GM19455 (cell line): ENCODE measurements around the gene TPRA1.
"Not testable (repeated sequence)": the region's sequence is repeated elsewhere in the genome, so short reads cannot be mapped to it uniquely, and the experiment has no call there.

Experiments
- ATAC-seq: cut with Tn5 transposase; IDR thresholded peaks from one replicate; pipeline ENCODE4 v1.9.1; 2021; ENCODE audit not compliant: unreplicated experiment

Gene TPRA1

DNA sequence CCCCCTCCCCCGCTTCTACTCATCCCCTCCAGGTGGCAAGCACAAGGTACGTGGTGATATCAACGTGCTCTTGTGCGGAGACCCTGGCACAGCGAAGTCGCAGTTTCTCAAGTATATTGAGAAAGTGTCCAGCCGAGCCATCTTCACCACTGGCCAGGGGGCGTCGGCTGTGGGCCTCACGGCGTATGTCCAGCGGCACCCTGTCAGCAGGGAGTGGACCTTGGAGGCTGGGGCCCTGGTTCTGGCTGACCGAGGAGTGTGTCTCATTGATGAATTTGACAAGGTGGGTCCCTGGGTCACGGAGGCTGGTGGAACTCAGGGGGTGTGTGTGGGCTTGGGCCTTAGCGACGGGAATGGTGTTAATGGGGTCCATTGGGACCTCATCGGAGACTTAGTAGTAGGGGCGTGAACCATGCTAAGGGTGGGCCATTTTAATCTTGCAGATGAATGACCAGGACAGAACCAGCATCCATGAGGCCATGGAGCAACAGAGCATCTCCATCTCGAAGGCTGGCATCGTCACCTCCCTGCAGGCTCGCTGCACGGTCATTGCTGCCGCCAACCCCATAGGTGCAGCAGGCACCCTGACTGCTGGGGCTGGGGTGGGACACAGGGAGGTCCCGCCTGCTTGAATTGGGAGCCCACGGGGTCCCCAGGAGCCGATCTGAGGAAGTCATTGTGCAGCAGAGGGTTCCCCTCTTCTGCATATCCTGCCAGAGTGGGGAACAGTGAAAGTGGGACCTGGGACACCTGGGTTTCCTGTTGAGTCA, 26.5 kb upstream of the TPRA1 start:
- no peak for ATAC-seq

DNA sequence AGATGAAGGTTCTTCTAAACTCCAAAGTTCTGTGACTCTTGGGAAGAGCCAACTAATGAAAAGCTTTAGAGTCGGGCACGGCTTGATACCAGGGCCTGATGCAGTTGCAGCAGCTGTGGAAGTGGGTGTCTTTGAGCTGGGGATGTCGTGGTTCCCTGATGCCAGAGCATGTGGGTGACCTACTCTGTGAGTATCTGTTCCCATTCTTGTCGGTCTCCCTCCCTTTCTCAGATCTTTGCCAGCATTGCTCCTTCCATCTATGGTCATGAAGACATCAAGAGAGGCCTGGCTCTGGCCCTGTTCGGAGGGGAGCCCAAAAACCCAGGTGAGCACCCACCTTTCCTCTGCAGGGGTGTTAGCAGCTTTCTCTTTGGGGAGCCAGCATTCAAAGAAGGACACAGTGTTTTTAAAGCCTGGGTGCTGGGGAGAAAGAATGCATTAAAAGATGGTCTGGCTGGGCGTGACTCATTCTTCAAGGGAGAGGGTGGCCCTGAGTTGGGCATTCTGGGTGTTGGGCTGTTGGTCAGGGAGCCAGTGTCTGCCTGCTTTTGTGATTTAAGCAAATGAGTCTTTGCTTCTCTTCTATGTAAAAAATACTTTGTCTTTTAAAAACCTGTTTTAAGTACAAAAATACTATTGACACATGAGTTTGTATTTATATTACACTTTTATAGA, 25.2 kb upstream of the TPRA1 start:
- no peak for ATAC-seq

DNA sequence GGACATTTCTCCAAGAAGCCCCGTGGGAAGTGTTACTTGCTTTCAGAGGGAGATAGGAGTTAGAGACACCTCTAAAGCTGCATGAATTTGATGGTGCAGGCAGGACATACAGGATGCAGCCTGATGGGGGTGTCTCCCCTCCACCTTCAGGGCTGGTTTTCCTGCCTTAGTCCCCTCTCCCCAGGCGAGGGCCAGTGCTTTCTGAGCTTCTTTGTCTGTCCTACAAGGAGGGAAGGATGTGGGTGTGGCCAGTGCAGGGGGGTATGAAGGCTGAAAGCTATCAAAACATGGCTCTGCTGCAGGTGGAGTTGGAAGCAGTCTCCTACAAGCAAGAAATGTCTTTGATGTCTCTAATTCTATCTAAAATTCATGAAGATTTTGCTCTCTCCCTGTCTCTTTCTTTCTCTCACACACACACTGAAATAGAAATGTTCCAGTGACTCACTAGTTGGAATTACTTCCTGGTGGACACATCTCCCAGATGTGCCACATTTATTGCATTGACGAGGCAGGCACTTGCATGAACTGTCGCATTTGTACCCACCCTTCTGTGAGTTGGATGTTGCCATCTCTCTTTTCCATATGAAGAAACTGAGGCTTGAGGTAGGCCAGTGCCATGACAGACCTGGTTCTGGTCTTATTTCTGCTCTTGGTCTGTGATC, 24.5 kb upstream of the TPRA1 start:
- no peak for ATAC-seq

DNA sequence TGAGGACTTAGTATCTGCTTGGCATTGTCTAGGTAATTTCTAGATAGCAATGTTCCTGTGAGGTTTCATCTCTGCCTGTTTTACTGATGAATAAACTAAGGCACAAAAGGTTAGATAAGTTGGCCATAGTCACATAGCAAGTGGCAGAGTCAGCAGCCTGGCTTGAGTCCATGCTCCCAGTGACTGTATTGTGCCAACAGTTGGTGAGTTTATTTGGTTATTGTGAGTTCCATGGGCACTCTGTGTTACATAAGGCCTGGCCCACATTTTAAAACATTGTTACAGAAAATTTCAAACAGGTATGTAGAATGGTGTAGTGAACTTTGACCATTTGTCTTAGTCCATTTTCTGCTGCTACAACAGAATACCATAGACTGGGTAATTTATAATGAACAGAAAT, 22.9 kb upstream of the TPRA1 start:
- ATAC-seq: no peak

DNA sequence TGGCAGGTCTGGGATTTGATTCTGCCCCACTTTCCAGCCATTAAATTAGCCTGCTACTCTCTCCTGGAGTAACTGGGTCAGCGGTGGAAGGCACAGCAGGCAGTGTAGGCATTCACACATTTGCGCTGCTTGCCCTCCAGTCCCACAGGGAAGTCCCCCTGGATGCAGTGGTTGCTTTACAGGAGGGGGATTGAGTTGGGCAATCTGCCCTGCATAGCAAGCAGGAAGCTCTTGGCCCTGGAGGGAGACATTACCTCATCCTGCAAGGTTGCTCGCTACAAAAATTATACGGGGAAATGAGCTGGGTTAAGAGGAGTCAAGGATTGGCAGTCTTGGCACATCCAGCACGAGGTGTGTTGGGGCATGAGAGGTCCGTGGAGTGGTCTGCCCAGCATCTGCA, 22.4 kb upstream of the TPRA1 start:
- ATAC-seq: no peak

DNA sequence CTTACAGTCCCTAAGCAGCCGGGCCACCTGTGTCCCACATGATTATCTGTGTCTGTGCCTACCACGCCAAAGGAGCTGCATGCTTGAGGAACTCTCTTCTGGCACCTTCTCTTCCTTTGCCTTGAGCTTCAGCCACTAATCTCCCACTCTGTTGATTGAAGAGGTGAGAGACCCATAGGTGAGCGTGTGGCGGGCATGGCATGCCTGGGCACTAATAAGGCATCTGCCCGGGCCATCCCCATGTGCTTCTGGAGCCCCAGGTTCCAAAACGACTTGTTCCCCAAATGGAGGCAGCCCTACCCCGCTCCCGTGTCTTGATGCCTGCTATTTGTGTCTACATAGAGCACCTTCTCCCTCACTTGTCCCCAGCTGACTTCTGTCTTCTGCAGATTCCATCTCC, 20.7 kb upstream of the TPRA1 start:
- ATAC-seq: no peak

DNA sequence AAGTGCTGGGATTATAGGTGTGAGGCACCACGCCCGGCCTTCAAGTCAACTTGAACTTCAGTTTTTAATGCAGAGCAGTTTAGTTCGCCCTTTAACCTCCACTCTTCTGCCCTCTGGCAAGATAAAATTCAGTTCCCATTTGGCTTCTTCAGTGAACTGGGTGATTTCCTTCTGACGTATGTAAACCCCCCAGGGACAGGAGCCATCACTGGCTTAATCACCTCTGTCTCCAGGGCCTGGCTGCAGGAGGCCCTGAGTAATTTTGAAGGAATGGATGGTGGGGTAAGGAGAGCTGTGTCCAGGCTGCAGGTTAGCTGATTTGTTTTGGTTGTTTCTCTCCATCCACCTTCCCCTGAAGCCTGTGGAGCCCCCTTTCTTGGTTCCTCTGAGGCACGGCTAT, 19.6 kb upstream of the TPRA1 start:
- ATAC-seq: no peak

DNA sequence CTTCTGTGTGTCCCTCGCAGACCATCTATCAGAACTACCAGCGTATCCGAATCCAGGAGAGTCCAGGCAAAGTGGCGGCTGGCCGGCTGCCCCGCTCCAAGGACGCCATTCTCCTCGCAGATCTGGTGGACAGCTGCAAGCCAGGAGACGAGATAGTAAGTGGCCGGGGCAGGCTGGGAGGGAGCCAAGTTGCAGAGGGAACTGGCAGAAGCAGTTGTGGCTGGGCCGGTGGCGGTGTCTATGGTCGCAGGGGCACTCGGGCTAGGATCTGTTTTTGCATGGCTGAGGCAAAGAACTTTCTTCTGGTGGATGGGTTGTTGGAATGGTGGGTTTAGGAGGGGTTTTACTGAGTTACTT, 17.8 kb upstream of the TPRA1 start:
- no peak for ATAC-seq

DNA sequence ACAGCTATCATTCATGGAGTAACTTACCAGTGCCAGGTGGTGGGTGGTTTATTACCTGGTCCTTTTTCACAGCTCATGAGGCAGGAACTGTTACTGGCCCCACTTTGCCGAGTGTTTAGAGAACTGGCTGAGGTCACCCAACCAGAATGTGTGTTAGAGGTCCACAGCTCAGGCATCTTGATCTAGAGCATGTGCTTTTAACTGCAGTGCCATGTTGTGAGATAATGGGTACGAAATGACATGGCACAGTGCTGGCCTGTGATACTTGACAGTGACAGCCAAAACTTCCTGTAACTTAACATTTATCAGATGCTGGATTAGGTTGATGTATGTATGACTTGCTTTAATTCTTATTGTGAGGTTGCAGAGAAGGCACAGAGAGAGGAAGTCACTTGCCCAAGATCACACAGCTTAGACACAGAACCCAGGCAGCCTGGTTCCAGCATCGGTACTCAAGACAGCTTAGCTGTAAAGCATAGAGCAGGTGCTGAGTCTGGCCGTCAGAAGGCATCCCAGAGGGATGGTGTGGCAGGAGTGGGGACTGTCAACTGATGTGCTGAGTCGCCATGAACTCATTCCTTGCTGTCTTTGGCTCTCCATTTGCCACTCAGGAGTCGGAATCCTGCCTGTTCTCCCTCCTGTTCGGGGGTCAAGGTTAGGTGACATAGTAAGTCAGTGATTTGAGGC, 17.3 kb upstream of the TPRA1 start:
- no peak for ATAC-seq

DNA sequence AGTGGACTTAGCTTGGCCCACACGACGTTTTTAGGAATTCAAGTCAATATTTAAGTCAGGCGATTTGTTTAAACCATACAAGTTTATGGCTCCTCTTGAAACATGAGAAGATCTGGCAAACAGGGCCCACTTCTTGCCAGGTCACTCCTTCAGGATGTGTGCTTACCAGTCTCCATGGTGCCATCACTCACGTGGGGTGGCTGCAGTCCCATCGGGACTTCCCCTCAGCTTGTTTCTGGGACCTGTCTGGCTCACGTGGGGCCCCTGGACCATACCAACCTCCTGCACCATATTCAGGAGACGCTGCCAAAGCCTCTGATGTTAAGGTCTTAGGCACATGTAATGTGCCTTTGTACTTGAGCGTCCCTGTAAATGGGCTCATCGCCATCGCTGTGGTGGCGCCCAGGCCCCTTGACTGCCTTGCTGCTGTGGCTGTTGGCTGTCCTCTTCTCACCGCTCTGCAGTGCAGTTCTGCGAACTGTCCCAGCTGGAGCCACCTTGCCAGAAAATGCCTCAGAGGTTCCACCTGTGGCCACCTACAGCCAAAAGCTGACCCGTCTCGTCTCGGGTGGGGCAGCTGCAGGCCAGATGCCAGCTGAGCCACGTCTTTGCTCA, 16.6 kb upstream of the TPRA1 start:
- ATAC-seq: no peak

DNA sequence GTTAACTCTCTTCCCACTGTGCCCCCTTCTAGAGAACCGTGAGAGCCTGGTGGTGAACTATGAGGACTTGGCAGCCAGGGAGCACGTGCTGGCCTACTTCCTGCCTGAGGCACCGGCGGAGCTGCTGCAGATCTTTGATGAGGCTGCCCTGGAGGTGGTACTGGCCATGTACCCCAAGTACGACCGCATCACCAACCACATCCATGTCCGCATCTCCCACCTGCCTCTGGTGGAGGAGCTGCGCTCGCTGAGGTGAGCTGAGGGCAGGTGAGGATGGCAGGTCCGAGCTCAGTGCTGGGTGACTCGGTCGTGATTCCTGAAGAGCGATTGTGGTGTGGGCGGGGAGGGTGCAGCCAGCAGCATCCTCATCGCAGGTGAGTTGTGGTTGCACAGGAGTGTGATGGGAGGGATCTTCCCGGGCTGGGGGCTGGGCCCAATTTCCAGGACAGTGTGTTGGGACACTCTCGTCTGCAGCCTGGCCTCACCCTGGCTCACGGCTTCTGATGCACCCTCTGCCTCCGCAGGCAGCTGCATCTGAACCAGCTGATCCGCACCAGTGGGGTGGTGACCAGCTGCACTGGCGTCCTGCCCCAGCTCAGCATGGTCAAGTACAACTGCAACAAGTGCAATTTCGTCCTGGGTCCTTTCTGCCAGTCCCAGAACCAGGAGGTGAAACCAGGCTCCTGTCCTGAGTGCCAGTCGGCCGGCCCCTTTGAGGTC, 15.7 kb upstream of the TPRA1 start:
- no peak for ATAC-seq

DNA sequence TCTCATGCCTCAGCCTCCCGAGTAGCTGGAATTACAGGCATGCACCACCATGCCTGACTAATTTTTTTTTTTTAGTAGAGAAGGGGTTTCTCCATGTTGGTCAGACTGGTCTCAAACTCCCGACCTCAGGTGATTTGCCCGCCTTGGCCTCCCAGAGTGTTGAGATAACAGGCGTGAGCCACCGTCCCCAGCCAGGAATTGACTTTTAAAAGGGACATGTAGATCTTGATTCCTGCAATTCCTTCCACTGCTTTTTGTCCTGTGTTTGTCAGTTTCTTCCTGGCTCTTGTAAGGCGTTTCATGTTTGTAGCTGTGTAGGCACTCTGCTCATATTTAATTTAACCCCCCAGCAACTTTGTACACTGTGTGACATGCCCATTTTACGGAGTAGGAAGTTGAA, 15.0 kb upstream of the TPRA1 start:
- ATAC-seq: not testable (repeated sequence)

DNA sequence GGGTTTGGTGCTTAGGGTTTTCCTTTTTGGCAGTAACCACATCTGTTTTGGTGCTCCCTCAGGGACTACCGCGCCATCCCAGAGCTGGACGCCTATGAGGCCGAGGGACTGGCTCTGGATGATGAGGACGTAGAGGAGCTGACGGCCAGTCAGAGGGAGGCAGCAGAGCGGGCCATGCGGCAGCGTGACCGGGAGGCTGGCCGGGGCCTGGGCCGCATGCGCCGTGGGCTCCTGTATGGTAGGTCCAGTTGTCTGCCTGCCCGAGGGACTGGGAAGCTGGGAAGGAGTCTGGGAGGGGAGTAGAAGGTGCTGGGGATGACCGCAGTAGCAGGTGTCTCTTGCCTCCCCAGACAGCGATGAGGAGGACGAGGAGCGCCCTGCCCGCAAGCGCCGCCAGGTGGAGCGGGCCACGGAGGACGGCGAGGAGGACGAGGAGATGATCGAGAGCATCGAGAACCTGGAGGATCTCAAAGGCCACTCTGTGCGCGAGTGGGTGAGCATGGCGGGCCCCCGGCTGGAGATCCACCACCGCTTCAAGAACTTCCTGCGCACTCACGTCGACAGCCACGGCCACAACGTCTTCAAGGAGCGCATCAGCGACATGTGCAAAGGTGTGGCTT, 14.1 kb upstream of the TPRA1 start:
- ATAC-seq: no peak

DNA sequence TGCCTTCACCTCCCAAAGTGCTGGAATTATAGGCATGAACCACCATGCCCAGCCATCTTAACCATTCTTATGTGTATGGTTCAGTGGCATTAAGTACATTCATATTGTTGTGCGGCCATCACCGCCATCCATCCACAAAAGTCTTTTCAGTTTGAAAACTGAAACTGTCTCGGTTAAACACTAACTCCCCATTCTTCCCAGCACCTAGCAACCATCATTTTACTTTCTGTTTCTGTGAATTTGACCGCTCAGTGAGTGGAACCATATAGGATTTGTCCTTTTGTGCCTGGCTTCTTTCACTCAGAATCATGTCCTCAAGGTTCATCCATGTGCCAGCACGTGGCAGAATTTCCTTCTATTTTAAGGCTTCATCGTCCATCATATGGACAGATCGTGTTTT, 13.5 kb upstream of the TPRA1 start:
- no peak for ATAC-seq

DNA sequence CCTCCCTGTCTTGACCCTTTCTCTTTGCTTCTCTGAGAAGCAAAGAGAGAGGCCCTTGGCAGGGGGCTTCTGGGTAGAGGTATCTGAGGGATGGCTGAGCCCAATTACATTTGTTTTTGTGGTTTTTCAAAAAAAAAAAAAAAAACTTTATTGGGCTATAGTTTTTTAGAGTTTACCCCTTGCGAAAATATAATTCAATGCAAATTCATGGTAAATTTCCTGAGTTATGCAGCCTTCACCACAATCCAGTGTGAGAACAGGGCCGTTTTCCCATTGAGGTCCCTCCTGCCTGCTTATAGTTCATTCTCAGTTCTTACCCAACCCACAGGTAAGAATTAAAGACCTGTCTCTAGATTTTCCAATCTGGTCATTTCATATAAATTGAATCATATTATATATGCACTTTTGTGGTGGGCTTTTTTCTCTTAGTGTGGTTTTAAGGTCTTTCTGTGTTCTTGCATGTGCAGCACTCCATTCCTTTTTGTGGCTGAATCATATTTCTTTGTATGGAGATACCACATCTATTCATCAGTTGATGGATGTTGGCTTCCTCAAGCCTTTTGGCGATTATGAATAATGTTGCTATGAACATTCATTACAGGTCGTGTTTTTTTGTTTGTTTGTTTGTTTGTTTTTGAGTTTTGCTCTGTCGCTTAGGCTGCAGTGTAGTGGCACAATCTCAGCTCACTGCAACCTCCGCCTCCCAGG, 10.4 kb upstream of the TPRA1 start:
- no peak for ATAC-seq

DNA sequence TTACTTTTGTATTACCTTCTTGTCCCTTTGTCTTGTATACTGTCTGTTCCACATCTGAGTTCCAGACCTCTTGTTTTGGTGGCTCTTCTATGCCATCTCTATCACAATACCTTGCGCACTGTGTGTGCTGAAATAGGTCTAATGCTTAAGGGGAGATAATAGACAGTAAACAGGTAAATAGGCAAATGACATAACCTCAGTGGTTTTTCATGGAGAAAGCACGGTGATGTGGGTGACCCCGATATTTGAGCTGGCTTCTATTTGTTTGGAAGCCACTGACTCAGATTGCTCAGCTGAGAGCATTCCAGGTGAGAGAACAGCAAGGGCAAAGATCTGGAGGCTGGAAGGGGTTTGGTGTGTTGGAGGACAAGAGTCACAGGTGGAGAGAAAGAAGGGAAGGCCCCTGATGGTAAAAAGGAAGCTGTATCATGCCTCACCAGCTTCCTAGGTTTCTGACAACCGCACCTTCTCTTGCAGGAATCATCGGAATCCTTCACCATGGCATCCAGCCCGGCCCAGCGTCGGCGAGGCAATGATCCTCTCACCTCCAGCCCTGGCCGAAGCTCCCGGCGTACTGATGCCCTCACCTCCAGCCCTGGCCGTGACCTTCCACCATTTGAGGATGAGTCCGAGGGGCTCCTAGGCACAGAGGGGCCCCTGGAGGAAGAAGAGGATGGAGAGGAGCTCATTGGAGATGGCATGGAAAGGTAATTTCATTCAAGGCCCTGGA, 8.5 kb upstream of the TPRA1 start:
- no peak for ATAC-seq

DNA sequence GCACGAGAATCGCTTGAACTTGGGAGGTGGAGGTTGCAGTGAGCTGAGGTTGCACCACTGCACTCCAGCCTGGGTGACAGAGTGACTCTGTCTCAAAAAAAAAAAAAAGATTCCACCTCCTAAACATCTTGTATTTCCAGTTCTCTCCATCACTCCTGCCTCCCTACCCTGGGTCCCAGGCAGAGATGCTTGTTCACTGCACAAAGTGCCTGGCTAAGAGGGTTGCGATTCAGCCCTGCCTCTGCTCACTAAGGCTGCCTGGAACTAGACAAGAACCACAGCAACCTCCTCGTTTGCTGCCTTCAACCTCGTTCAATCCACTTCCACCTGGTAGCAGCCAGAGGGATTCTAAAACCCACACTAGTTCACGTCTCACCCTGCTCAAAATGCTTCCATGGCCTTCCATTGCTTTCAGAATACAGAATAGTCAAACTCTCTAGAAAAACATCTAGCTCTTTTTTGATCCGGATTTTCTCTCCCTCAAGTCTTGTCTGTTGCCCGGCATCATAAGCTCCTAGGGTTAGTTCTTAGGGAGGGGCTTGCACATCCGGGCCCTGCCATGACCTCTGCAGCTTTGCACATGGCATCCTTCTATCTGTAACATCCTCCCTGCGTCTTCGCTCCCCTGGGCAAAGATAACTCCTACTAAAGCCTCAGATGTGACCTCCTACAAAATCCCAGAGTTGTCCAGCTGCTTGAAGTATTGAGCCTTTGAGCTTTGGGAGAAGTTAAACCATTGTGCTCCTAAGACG, 6.7 kb upstream of the TPRA1 start:
- no peak for ATAC-seq

DNA sequence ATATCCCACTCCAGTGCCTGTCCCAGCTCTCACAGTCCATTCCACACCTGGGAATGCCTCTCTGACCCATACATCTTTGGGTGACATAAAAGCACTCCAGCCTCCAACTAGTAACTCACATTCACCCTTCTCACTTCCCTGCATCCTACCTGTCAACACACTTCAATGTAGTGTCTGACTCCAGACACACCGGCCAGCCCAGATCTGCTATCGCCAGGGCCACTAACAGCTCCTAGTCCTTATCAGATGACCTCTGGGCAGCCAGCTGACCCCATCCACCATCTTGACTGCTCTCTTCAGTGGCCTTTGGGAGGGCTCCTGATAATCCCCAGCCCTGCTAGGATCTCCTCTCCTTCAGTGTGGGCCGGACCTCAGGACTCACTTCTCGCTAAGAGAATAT, 4.8 kb upstream of the TPRA1 start:
- no peak for ATAC-seq
